Upper lobe of left lung (tissue), 6 donors: ENCODE measurements around the gene MTURN. TPM values are rescaled to one million over a fixed set of nuclear protein-coding genes. Genes with fewer than 3 reads are reported as not detected.

ENCODE experiments used
- ATAC-seq, 2 donors: fragments of 200-7000 bp; cut with Tn5 transposase; one replicate each; pipeline ENCODE4 v1.9.1; 2022; ENCODE audit warnings: mild to moderate bottlenecking in 2 of 2, moderate library complexity in 2 of 2; ENCODE audit not compliant: low FRiP score in 2 of 2
- DNase-seq, 2 donors: peaks; one replicate each; pipeline ENCODE4 v3.0.0-alpha.2; 2019 to 2020
- H3K27ac ChIP-seq, 4 donors: fragments of 200-600 bp; sonication (generic); one replicate each; pipeline ENCODE4 v1.5.1; 2016 to 2019
- H3K27me3 ChIP-seq, 4 donors: fragments of 200-600 bp; sonication (generic); one replicate each; pipeline ENCODE4 v1.5.1; 2017 to 2019
- H3K36me3 ChIP-seq, 4 donors: fragments of 200-600 bp; sonication (generic); one replicate each; pipeline ENCODE4 v1.5.1; 2016 to 2019
- H3K4me1 ChIP-seq, 4 donors: fragments of 200-600 bp; sonication (generic); one replicate each; pipeline ENCODE4 v1.5.1; 2018 to 2019
- H3K4me3 ChIP-seq, 4 donors: fragments of 200-600 bp; sonication (generic); one replicate each; pipeline ENCODE4 v1.5.1; 2017 to 2019; ENCODE audit warnings: mild to moderate bottlenecking in 2 of 4, moderate library complexity in 1 of 4
- H3K9me3 ChIP-seq, 4 donors: fragments of 200-600 bp; sonication (generic); one replicate each; pipeline ENCODE4 v1.5.1; 2018 to 2019
- CTCF ChIP-seq, 6 experiments: fragments of 450-650 bp in 4 of 6; fragments of 200-600 bp in 2 of 6; sonication (generic) in 2 of 6; IDR thresholded peaks; one replicate each; pipeline ENCODE4 v1.5.1; 2016 to 2019; ENCODE audit warnings: antibody characterized with exemption in 6 of 6
- EP300 ChIP-seq, 4 donors: sonication (generic); formaldehyde crosslinking; IDR thresholded peaks; one replicate each; pipeline ENCODE4 v1.5.1; 2017; ENCODE audit warnings: antibody characterized with exemption in 4 of 4, control low read depth in 2 of 4
- POLR2A ChIP-seq, 4 donors: fragments of 450-650 bp; IDR thresholded peaks; one replicate each; pipeline ENCODE4 v1.5.1; 2016 to 2017; ENCODE audit warnings: antibody characterized with exemption in 4 of 4, mild to moderate bottlenecking in 2 of 4
- POLR2AphosphoS5 ChIP-seq, 2 donors: sonication (generic); formaldehyde crosslinking; IDR thresholded peaks; one replicate each; pipeline ENCODE4 v1.5.1; 2017; ENCODE audit warnings: antibody characterized with exemption in 2 of 2
- WGBS, 2 donors: methylation state at CpG; one replicate each; pipeline ENCODE4 v1.1.5; 2017 to 2018; 5-methylcytosine and 5-hydroxymethylcytosine counted together
- total RNA-seq, 6 donors: library from RNA; depleted of rRNA in 4 of 6; stranded (reverse); fragments of >200 nt in 4 of 6; gene quantifications; one replicate each; pipeline versions ENCODE4 v1.1.0 to v1.2.1, GENCODE V29; 2016 to 2021
- donor health status: DM: no; HTN: no; CAD: no; lungs with moderate emphysema.
- donor health status: DM: no; HTN: yes; CAD: no; lungs with severe emphysema.

MTURN gene
- total RNA-seq, 6 donors from 2014 or later: 27.2 to 112 (median 39.6) TPM

DNA sequence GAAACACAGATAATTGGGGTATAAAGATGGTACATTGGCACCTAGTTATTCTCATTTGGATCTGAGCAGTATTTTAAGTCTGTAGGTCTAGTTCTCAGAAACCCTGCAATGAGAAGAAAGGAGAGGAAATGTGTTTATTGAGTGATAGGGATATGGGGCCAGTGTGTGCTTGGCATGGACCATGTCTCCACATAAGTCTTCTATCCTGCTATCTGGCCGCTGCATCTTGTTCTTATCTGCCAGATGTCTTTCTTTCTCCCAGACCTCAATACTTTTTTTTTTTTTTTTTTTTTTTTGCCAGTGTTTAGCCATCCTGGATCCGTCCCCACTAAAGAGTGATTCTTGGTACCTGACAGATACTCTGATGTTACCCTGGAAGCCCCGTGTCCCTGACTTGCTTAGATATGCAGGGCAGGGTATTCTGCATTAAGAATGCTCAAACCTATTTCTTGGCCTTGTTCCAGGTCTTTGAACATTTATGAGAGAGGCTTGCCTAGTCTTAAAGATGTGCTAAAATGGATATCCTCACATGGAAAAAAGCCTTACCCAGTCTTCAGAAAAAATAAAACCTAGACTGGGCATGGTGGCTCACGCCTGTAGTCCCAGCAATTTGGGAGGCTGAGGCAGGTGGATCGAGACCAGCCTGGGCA is 10.0 kb downstream of the MTURN start:
- Histone ChIP-seq H3K9me3 (no peaks in the 10 kb centered on the region), H3K36me3 (peaks cover 0 to 6% (median 0%) of the 10 kb centered on the region in 4 donors), H3K4me1 (peaks cover 41 to 68% (median 46%) of the 10 kb centered on the region in 4 donors), H3K4me3 (no peak overlapping the region), H3K27ac (peak overlapping the region in 2 of 4 donors; percentile 80), H3K27me3 (no peaks in the 10 kb centered on the region)
- 83% methylated on average over 5 of the region's 5 CpGs for WGBS, 2 donors
- ATAC-seq (no peak), DNase-seq (no peak)
- TF ChIP-seq POLR2A (IDR thresholded peaks at IDR 0.05): no peak
- no peak for TF ChIP-seq EP300 (IDR thresholded peaks at IDR 0.05)
- TF ChIP-seq CTCF (IDR thresholded peaks at IDR 0.05): no peak

GRCh38 chr7:30145426-30145970 is 10.7 kb downstream of the MTURN start:
- TF ChIP-seq CTCF (IDR thresholded peaks at IDR 0.05) (no peak), POLR2A (IDR thresholded peaks at IDR 0.05) (no peak), POLR2AphosphoS5 (IDR thresholded peaks at IDR 0.05) (no peak), EP300 (IDR thresholded peaks at IDR 0.05) (no peak)
- no peak for DNase-seq
- H3K36me3 ChIP-seq: peaks cover 0 to 11% (median 0%) of the 10 kb centered on the region in 4 donors
- H3K4me1 ChIP-seq: peaks cover 37 to 63% (median 44%) of the 10 kb centered on the region in 4 donors
- peak overlapping the region in 2 of 4 donors; percentile 0 to 30 for H3K27ac ChIP-seq
- no peak for ATAC-seq
- no peaks in the 10 kb centered on the region for H3K27me3 ChIP-seq
- H3K4me3 ChIP-seq: no peak overlapping the region
- WGBS, 2 donors: 79% methylated on average over 6 of the region's 6 CpGs
- no peaks in the 10 kb centered on the region for H3K9me3 ChIP-seq

- Histone ChIP-seq H3K27me3 (no peaks in the 10 kb centered on the region), H3K4me1 (peaks cover 33 to 57% (median 39%) of the 10 kb centered on the region in 4 donors), H3K4me3 (no peak overlapping the region), H3K36me3 (peaks cover 0 to 18% (median 0%) of the 10 kb centered on the region in 4 donors), H3K27ac (peak overlapping the region in 1 of 4 donors; percentile 0), H3K9me3 (no peaks in the 10 kb centered on the region)
- DNase-seq (no peak), ATAC-seq (no peak)
- TF ChIP-seq POLR2A (IDR thresholded peaks at IDR 0.05) (no peak), POLR2AphosphoS5 (IDR thresholded peaks at IDR 0.05) (no peak)
- WGBS, 2 donors: 68 to 79% methylated on average over 13 of the region's 13 CpGs
Observed at GRCh38 chr7:30146127-30146612, 11.4 kb downstream of the MTURN start.

- WGBS, 2 donors: 68 to 71% methylated on average over 4 of the region's 4 CpGs
- H3K9me3 ChIP-seq: no peaks in the 10 kb centered on the region
- TF ChIP-seq POLR2AphosphoS5 (IDR thresholded peaks at IDR 0.05) (no peak), EP300 (IDR thresholded peaks at IDR 0.05) (no peak), POLR2A (IDR thresholded peaks at IDR 0.05) (no peak), CTCF (IDR thresholded peaks at IDR 0.05) (no peak)
- ATAC-seq (no peak), DNase-seq (no peak)
- H3K36me3 ChIP-seq: peaks cover 0 to 21% (median 5%) of the 10 kb centered on the region in 4 donors
- no peak overlapping the region for H3K27ac ChIP-seq
- no peaks in the 10 kb centered on the region for H3K27me3 ChIP-seq
- no peak overlapping the region for H3K4me3 ChIP-seq
- peaks cover 24 to 46% (median 29%) of the 10 kb centered on the region in 4 donors for H3K4me1 ChIP-seq
Observed at GRCh38 chr7:30147223-30147622, 12.4 kb downstream of the MTURN start.

DNA sequence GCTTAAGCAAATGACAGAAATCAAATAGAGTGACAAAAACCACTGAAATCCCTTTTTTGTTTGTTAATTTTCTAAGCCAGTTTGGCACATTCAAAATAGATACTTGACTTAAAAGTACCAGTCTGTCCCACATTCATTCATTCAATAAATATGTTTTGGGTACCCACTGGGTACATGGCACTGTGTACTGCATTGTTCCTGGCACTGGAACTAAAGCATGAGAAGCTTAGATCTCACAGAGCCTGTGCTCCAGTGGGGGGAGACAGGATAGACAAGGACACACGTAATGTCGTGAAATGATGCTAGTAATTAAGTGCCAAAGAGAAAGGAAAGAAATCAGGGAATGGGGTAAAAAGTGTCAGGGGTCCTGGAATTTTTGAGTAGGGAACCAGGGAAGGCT is 13.0 kb downstream of the MTURN start:
- DNase-seq: no peak
- WGBS, 2 donors: 92 to 99% methylated on average over 2 of the region's 2 CpGs
- TF ChIP-seq POLR2A (IDR thresholded peaks at IDR 0.05) (no peak), EP300 (IDR thresholded peaks at IDR 0.05) (no peak), CTCF (IDR thresholded peaks at IDR 0.05) (no peak), POLR2AphosphoS5 (IDR thresholded peaks at IDR 0.05) (no peak)
- peaks cover 0 to 26% (median 9%) of the 10 kb centered on the region in 4 donors for H3K36me3 ChIP-seq
- H3K4me3 ChIP-seq: no peak overlapping the region
- no peak overlapping the region for H3K27ac ChIP-seq
- no peak for ATAC-seq
- H3K9me3 ChIP-seq: no peaks in the 10 kb centered on the region
- no peaks in the 10 kb centered on the region for H3K27me3 ChIP-seq
- H3K4me1 ChIP-seq: peaks cover 19 to 40% (median 24%) of the 10 kb centered on the region in 4 donors
